ENCODE data around the gene MAP1S. TPM values are rescaled to one million over a fixed set of nuclear protein-coding genes. Genes with fewer than 3 reads are reported as not detected.
A peak's percentile ranks its signal among the peaks of the same experiment; 100 is the strongest.

MAP1S gene
- total RNA-seq, 4 donors from 2014 or later: 23.4 to 39.3 (median 31.2) TPM

DNA sequence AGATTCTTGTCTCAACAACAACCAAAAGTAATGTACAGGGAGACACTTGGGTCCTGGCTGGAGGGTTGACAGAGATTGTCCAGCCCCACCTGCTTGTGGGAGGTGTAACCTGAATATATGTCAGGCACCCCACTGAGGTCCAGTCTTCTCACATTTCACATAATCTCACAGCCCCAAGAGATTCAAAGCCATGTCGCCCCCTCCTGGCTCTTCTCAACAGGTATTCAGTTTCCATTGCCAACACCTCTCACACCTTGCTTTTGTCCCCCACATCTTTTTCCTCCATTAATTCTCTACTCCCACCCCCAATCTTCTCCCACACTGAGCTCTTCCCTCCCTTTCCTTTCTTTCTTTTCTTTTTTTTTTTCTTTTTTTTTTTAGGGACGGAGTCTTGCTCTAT lies 42.3 kb upstream of the MAP1S start:
- no peak for TF ChIP-seq CTCF (IDR thresholded peaks at IDR 0.05)
- no peak for TF ChIP-seq EP300 (IDR thresholded peaks at IDR 0.05)
- TF ChIP-seq POLR2A (IDR thresholded peaks at IDR 0.05): no peak
- Histone ChIP-seq H3K27ac (no peak overlapping the region), H3K36me3 (no peaks in the 10 kb centered on the region), H3K9me3 (no peaks in the 10 kb centered on the region), H3K4me3 (no peak overlapping the region), H3K27me3 (peaks cover 0 to 41% of the 10 kb centered on the region in 2 donors), H3K4me1 (peaks cover 0 to 12% (median 9%) of the 10 kb centered on the region in 4 donors)
- WGBS, 2 donors: 73 to 82% methylated on average over 2 of the region's 2 CpGs
- DNase-seq (ENCODE audit: low spot score in 2 of 2): no peak

DNA sequence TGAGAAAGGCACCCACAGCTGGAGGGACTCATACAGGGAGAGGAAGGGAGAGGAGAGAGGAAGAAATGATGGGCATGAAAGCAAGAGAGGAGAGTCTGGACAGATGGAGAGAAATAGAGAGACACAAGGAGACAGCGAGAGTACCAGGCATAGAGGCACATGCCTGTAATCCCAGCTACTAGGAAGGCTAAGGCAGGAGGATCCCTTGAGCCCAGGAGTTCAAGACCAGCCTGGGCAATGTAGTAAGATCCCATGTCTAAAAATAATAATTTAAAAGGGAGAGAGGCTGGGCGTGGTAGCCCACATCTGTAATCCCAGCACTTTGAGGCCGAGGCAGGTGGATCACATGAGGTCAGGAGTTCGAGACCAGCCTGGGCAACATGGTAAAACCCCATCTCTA lies 40.4 kb upstream of the MAP1S start:
- no peak for TF ChIP-seq POLR2A (IDR thresholded peaks at IDR 0.05)
- TF ChIP-seq EP300 (IDR thresholded peaks at IDR 0.05): no peak
- no peak for TF ChIP-seq CTCF (IDR thresholded peaks at IDR 0.05)
- H3K36me3 ChIP-seq: no peaks in the 10 kb centered on the region
- H3K27me3 ChIP-seq: peaks cover 0 to 60% of the 10 kb centered on the region in 2 donors
- DNase-seq (ENCODE audit: low spot score in 2 of 2): no peak
- H3K27ac ChIP-seq: no peak overlapping the region
- no peak overlapping the region for H3K4me3 ChIP-seq
- no peaks in the 10 kb centered on the region for H3K9me3 ChIP-seq
- peaks cover 0 to 12% (median 9%) of the 10 kb centered on the region in 4 donors for H3K4me1 ChIP-seq
- 74 to 82% methylated on average over 4 of the region's 4 CpGs for WGBS, 2 donors

- Histone ChIP-seq H3K9me3 (no peaks in the 10 kb centered on the region), H3K4me1 (peaks cover 0 to 12% (median 9%) of the 10 kb centered on the region in 4 donors), H3K4me3 (peak overlapping the region in 2 of 4 donors; percentile 4 to 20), H3K36me3 (no peaks in the 10 kb centered on the region), H3K27ac (peak overlapping the region in 2 of 4 donors; percentile 52 to 55), H3K27me3 (peaks cover 0 to 68% of the 10 kb centered on the region in 2 donors)
- WGBS, 2 donors: 5 to 6% methylated on average over 14 of the region's 14 CpGs
- no peak for DNase-seq (ENCODE audit: low spot score in 2 of 2)
- TF ChIP-seq POLR2A (IDR thresholded peaks at IDR 0.05): no peak
- no peak for TF ChIP-seq CTCF (IDR thresholded peaks at IDR 0.05)
- no peak for TF ChIP-seq EP300 (IDR thresholded peaks at IDR 0.05)
Observed at GRCh38 chr19:17679526-17680229, 39.6 kb upstream of the MAP1S start.

DNA sequence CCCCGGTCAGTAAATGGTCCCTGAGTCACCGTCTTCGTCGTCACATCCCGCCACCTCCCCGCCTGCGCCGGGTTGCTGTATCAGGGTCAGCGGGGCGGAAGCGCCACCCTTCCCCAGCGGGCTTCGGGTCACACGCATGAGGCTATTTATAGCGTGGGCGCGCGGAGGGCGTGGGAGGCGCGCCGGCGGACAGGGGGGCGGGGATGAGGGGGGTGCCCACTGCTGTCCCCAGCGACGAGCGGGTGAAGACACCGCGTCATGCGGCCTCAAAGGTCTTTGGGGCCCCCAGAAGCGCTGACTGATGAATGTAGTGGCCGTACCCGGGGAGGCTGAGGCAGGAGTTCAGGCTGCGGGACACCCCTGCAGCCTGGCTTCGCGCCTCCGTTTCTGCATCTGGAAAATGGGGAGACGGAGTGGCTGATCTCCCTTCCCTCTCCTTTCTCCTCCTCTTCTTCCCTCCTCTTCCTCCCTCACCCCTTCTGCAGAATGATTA lies 39.0 kb upstream of the MAP1S start:
- peaks cover 0 to 74% of the 10 kb centered on the region in 2 donors for H3K27me3 ChIP-seq
- peak; percentile 51 to 69 for TF ChIP-seq EP300 (IDR thresholded peaks at IDR 0.05)
- no peak for TF ChIP-seq POLR2A (IDR thresholded peaks at IDR 0.05)
- H3K4me3 ChIP-seq: peak overlapping the region in 2 of 4 donors; percentile 4 to 20
- 5% methylated on average over 21 to 24 of the region's 38 CpGs for WGBS, 2 donors
- H3K27ac ChIP-seq: peak overlapping the region in 1 of 4 donors; percentile 55
- peaks cover 0 to 12% (median 9%) of the 10 kb centered on the region in 4 donors for H3K4me1 ChIP-seq
- H3K9me3 ChIP-seq: no peaks in the 10 kb centered on the region
- no peaks in the 10 kb centered on the region for H3K36me3 ChIP-seq
- peak; percentile 28 to 45 for DNase-seq (ENCODE audit: low spot score in 2 of 2)

DNA sequence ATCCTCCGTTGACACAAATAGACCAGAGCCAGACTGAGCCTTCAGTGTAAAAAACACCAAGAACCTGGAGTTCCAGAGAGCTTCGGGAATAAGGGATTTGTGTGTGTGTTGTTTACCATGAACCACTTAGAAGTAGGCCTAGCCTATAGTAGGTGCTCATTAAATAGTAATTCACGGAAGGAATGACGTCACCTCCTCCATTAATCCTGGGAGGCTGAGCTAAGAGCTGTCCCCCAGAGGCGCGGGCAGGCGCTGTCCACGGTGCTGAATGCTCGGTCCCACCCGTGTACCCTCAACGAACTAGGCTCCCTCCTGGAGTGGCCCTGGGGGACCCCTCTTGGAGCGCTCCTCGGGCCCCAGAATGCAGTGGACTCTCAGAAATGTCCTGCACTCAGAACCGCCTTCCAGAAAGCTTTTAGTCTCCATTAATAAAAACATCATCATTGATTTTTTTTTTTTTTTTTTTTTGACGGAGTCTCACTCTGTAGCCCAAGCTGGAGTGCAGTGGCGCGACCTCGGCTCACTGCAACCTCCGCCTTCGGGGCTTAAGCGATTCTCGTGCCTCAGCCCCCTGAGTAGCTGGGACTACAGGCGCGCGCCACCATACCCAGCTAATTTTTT lies 37.7 kb upstream of the MAP1S start:
- no peak for DNase-seq (ENCODE audit: low spot score in 2 of 2)
- TF ChIP-seq EP300 (IDR thresholded peaks at IDR 0.05) (no peak), POLR2A (IDR thresholded peaks at IDR 0.05) (no peak), CTCF (IDR thresholded peaks at IDR 0.05) (no peak)
- H3K27ac ChIP-seq: no peak overlapping the region
- no peaks in the 10 kb centered on the region for H3K9me3 ChIP-seq
- no peaks in the 10 kb centered on the region for H3K36me3 ChIP-seq
- no peak overlapping the region for H3K4me3 ChIP-seq
- peaks cover 0 to 22% (median 12%) of the 10 kb centered on the region in 4 donors for H3K4me1 ChIP-seq
- peaks cover 0 to 88% of the 10 kb centered on the region in 2 donors for H3K27me3 ChIP-seq
- WGBS, 2 donors: 48 to 51% methylated on average over 25 of the region's 25 CpGs

All from tibial nerve (tissue), 4 donors.